T follicular helper cell (primary cell): ENCODE results near the gene ALDH6A1.

Experiments
- DNase-seq: peaks from one replicate; pipeline ENCODE4 v3.0.0-alpha.2; 2020; ENCODE audit warnings: low read depth

ALDH6A1 gene

DNA sequence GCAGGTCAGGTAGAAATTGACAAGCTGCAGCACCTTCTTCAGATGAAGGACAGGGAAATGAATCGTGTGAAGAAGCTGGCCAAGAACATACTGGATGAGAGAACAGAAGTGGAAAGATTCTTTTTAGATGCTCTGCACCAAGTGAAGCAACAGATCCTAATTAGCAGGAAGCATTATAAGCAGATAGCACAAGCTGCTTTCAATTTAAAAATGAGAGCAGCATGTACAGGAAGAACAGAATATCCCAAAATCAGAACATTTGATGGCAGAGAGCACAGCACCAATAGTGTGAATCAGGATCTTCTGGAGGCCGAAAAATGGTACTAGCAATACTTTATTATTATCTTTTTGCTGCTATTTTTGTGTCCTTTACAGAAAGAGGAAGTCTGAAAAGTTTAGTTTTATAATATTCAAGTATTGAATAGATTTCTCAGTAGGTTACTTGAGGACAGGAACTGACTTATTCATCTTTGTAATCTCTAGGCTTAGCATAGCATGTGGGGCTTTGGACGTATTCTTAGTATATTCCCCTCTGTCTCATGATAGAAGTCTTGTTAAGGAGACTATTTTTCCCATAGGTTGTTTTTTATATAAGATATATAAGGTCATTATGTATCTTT is 34.3 kb downstream of the ALDH6A1 start:
- no peak for DNase-seq

DNA sequence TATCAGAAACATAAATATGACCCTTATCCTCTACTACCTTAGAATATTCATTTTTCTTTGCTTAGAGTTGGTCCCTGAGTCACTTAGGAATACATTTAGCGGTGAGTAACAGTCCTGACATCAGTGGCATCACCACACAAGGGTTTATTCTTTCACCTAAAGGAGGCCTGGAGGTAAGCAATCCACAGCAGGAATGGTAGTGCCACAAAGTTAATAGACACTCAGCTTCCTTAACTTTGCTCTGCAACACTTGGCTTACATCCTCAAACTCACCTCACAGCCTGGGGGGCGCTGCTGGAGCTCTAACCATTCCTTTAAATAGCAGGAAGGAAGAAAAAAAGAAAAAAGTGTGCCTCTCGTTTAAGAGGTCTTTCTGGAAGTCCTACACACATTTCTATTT is 36.0 kb downstream of the ALDH6A1 start:
- no peak for DNase-seq

DNA sequence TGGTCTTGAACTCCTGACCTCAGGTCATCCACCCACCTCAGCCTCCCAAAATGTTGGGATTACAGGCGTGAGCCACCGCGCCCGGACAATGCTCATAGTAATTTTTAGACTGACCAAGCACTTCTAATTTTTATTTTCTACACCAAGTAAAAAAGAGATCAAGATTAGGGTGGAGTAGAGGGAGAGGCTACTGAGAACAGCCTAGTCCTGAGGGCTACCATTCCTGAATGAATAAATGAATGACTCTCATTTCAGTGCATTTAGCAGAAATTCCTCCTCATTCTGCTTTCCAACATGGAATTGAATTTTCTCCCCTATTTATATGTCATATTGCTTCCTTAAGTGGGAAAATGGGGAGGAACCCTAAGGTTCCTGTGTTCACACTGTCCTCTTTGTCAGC is 38.7 kb downstream of the ALDH6A1 start:
- no peak for DNase-seq

DNA sequence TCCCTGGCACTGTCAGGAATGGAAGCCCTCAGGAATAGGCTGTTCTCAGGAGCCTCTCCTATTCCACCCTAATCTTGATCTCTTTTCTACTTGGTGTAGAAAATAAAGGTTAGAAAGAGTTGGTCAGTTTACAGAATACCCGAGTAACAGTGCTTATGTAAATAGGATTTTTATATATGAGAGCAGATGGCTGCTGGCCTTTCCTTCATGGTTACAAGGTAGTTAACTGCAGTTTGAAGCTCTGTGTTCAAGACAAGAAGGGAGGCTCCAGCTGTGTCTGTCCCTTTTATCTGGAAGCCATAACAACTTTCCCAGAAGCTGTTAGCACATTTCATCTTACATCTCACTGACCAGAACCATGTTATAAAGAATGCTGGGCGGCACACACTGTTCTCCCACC is 42.0 kb downstream of the ALDH6A1 start:
- DNase-seq = no peak

DNA sequence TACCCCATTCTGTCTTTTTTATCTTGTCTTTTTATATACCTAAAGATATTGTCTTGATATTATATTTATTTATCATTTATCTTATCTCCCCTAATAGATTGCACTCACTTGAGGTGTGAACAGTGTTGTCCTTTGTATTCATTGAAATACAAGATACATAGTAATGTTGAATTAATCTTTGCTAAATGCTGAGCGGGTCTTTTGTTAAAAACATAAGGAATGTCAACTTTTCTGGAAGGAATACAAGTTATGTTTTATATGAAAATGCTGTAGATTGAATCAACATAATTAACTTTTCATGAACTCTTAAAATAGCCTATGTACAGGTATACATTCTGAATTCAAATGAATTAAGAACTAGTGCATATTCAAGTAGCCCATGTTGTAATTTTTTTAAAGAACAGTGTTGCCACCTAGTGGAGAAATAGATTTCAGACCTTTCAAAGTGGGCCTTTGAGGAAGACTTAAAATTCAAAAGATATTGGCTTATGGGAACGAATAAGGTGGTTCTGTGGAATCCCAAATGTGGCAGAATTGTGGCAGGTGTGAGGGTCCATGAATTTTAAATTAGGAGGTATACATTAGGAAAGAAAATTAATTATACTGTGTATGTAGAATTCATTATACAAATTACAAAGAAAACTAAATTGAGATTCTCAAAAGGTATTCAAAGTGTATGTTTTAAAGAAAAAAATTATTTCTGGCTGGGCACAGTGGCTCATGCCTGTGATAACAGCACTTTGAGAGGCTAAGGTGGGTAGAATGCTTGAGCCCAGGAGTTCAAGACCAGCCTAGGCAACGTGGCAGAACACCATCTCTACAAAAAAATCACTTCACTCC is 46.0 kb downstream of the ALDH6A1 start:
- no peak for DNase-seq

DNA sequence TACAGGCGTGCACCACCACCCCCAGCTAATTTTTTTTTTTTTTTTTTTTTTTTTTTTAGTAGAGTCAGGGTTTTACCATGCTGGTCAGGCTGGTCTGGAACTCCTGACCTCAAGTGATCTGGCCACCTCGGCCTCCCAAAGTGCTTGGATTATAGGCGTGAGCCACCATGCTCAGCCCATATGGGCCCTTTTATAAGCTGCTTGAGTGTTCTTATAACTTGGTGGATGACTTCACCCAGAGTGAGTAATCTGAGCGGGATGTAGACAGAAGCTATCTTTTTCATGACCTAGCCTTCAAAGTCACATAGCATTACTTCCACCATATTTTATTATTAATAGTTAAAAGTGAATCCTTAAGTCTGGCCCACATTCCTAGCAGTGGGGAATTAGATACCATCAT is 48.7 kb downstream of the ALDH6A1 start:
- DNase-seq = no peak

DNA sequence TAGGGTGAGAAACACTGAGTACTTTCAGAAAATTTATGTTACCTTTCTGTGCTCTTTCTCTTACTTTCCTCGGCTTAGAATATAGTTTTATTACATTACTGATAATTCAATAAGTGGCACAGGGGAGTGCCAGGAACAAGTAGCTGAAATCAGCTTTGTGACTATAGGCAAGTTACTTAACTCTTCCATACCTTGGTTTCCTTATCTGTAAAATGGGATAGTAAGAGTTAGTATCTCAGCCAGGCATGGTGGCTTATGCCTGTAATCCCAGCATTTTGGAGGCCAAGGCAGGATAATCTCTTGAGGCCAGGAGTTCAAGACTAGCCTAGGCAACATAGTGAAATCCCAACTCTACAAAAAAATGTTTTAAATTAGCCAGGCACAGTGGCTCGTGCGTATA is 49.7 kb downstream of the ALDH6A1 start:
- no peak for DNase-seq

DNA sequence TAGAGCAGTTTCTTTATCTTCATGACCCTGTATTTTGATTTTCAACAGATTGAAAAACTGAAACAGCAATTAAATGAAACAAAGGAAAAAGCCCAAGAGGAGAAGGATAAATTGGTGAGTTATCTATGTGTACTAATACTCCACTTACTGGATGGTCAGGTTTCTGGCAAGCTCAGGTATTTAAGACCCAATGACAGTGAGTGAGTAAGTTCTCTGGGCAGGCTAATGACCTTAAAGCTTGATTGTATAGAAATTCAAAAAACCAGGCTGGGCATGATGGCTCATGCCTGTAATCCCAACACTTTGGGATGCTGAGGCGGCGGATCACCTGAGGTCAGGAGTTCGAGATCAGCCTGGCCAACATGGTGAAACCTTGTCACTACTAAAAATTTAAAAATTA is 55.1 kb downstream of the ALDH6A1 start:
- DNase-seq = no peak

DNA sequence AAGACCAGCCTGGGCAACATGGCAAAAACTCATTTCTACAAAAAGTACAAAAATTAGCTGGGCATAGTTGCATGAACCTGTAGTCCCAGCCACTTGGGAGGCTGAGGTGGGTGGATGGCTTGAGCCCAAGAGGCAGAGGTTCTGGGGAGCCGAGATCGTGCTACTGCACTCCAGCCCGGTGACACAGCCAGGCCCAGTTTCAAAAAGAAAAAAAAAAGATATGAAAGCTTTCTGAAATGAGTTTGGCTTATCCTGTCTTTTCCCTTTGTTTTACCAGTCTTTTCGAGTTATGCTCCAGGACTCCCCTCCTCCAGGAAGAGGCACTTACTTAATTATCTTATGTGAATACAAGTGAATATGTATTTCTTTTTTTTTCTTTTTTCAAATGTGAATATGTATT is 61.9 kb downstream of the ALDH6A1 start:
- no peak for DNase-seq

DNA sequence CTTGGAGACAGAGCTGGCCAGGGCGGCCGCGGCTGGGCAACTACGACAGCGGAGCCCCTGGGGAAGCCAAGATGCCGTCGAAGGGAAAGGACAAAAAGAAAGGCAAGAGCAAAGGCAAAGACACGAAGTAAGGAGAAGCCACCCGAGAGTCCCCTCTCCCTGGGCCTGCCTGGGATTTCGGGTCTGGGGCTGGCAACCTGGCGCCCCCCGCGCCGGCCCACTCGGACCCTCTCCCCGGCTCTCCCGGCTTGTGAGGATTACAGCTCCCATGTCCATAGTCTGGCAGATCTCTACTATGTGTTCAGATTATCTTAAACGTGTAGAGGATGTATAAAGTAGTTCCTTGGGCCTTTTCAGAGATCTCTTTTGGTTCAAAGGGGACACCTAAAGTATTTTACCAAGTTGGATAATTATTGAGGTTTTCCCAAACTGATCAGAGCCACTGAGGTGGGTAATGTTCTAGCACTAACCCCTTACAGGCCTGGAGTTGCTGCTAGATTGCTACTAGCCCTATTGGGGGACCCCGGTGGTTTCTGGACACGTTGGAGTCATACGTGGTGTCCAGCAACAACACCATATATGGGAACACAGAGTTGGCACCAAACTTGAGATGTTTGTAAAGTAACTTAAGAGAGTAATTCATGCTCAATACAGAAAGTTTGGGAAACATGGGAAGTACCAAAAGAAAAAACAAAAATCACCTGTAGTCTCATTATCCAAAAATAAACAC is 64.7 kb downstream of the ALDH6A1 start:
- no peak for DNase-seq

DNA sequence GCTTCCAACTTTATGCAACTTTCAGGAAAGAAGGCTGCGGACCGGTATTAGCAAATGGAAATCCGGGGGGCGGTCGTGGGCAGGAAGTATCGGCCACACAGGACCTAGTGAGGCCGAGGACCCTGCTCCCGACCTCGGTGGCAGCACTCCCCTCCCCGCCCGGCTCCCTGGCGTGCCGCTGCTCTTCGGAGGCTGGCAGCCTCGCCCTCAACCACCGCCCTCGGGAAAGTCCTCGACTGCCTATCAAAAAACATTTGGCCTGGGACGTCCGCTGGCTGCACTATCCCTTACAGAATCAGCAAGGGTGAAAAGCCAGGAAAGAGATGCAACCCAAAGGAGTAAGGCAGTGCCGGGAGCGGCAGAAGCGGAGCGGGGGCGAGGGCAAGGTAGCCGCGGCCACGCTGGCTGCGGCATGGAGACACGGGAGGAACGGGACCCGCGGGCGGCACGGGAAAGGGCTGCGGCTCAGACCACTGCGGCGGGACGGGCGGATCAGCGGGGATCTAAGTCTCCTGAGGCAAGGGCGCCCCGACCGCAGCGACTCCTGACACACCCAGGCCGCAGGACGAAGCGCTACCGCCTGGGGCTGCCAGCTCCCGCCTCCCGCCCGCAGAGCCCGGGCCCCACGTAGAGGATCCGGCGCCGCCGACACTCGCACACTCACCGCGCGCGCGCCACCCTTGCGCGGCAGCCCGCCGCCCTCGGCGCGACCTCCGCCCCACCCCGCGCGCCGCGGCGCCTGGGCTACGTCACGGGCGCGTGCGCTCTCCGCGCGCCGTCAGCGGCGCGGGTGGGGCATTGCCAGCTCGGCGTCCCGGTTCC is 65.5 kb downstream of the ALDH6A1 start, which contains the start of the genes BBOF1 and ENTPD5:
BBOF1 (plus strand) TSS at position 764 of the 822 bp plus-strand sequence. CDS start 130 bp downstream, outside the sequence.
ENTPD5 (minus strand) TSS at position 703 of the 822 bp plus-strand sequence. CDS start 31,186 bp downstream, outside the sequence.
- DNase-seq = peak; percentile 80

DNA sequence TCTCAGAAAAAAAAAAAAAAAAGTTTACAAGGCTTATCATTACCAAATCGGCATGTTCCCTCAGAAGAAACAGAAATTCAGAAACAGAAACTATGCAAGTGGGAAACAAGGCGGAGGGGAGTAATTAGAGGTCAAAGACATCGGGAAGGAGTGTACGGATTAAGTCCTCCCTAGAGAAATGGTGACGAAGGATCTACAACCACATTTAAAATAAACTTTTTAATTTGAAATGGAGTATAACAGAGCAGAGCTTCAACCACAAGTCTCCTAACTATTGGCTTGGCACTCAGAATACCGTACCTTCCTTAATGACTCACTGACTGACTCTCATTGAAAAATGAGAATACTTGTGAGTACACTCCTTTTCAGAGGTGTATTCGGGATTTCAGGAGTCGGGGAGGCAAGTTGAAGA is 66.1 kb downstream of the ALDH6A1 start:
- no peak for DNase-seq

DNA sequence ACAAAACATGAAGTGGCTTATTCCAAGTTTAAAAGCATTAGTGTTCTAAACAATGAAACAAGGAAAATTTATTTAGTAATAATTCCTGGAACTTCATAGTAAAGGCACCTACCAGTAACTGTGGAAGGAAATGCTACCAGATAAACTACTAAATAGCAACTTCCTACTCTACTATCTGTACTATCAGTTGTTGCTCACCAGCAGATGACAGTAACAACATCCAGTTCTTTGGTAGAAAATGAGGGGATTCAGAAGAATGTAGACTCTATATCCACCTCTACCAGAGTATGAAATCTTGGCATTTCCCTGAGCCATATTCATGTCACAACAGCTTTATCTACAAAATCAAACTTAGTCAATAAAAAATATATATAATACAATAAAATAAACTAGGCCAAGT is 68.3 kb downstream of the ALDH6A1 start:
- DNase-seq = no peak

DNA sequence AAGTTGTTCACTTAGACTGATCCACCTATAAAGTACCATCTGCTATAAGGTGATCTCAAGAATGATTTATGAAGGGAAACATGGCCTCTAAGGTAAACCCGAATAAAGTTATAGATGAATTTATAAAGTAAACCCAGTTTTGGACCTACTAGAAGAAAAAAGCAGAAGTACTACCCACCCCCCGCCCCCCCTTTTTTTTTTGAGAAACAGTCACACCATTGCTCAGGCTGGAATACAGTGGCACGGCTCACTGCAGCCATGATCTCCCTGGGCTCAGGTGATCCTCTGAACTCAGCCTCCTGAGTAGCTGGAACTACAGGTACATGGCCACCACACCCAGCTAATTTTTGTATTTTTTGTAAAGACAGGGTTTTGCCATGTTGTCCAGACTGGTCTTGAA is 69.1 kb downstream of the ALDH6A1 start:
- DNase-seq = no peak

DNA sequence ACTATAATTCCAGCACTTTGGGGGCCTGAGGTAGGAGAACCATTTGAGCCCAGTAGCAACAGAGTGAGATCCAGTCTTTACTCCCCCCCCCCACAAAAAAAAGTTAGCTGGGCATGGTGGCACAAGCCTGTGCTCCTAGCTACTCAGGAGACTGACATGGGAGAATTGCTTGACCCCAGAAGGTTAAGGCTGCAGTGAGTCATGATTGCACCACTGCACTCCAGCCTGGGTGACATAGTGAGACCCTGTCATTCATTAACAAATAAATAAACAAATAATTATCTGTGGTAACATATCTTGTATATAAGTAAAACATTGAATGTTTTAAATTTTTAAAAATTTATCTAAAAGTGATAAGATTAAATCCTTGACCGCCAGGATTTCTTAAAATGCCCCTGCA is 70.0 kb downstream of the ALDH6A1 start:
- no peak for DNase-seq

DNA sequence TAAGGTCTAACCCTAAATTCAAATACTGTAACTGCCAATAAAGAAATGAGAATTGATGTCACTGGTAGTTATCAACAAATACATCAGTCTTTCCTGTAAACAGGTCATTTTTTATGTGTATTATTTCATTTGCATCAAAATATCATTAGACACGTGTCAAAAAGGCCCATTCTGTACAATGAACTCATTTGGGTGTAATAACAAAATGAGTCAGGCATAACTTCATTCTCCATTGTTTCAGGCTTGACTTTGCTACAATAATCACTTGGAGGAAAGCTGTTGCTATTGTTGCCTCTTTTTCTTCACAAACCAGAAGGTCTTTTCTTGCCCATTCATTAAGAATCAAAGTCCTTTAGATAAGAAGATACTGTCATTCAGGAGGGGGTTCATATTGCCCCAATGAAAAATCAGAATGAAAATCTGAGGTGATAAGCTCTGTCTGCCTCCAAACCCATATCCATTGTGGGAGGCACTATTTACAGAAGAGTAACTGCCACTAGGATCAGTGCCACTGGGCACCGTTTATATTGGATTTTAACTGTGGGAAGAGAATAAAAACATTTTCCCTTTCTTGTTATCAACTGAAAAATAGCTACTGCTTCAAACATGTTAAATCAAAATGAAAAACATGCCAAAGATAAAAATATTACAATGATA is 75.3 kb downstream of the ALDH6A1 start:
- no peak for DNase-seq
